Natural killer cell (primary cell): Measurements from ENCODE around the gene PPP4R1. TPM values are rescaled to one million over a fixed set of nuclear protein-coding genes. Genes with fewer than 3 reads are reported as not detected.

Experiments used
- ATAC-seq, 3 donors: fragments of 150-1000 bp in 2 of 3; fragments of 200-7000 bp in 1 of 3; cut with Tn5 transposase; 1 replicate in 1 of 3; 2 replicates in 2 of 3; pipeline ENCODE4 v1.10.0; 2021; ENCODE audit warnings: mild to moderate bottlenecking in 2 of 3, moderate library complexity in 2 of 3
- DNase-seq, 2 donors: peaks; one replicate each; pipeline versions ENCODE4 v3.0.0 to v3.0.0-alpha.2; 2013 to 2021; ENCODE audit warnings: mixed read lengths in 1 of 2
- H3K27ac ChIP-seq: one replicate; pipeline ENCODE4 v1.5.1; 2013; ENCODE audit warnings: mild to moderate bottlenecking, low read length
- H3K27me3 ChIP-seq: one replicate; pipeline ENCODE4 v1.6.1; 2013; ENCODE audit warnings: low read length; ENCODE audit not compliant: control insufficient read depth, insufficient read depth
- H3K36me3 ChIP-seq: one replicate; pipeline ENCODE4 v1.6.1; 2013; ENCODE audit warnings: low read length; ENCODE audit not compliant: control insufficient read depth, insufficient read depth
- H3K4me1 ChIP-seq: one replicate; pipeline ENCODE4 v1.6.1; 2013; ENCODE audit warnings: low read length; ENCODE audit not compliant: control insufficient read depth, insufficient read depth
- H3K4me3 ChIP-seq: one replicate; pipeline ENCODE4 v1.5.1; 2013; ENCODE audit warnings: low read length
- H3K9me3 ChIP-seq: one replicate; pipeline ENCODE4 v1.6.1; 2013; ENCODE audit warnings: low read length; ENCODE audit not compliant: control insufficient read depth, insufficient read depth
- H3K27ac Mint-ChIP-seq, 2 donors: one replicate each; pipeline ENCODE4 v1.8.0; 2022; ENCODE audit warnings: mild to moderate bottlenecking in 2 of 2, mixed read lengths in 2 of 2, moderate library complexity in 1 of 2
- H3K27me3 Mint-ChIP-seq, 2 donors: one replicate each; pipeline ENCODE4 v1.8.0; 2022; ENCODE audit warnings: low read depth in 2 of 2, mixed read lengths in 2 of 2
- H3K36me3 Mint-ChIP-seq: one replicate; pipeline ENCODE4 v1.8.0; 2022; ENCODE audit warnings: mixed read lengths
- H3K4me1 Mint-ChIP-seq, 2 donors: one replicate each; pipeline ENCODE4 v1.8.0; 2022; ENCODE audit warnings: mixed read lengths in 2 of 2
- H3K4me3 Mint-ChIP-seq: one replicate; pipeline ENCODE4 v1.8.0; 2022; ENCODE audit warnings: mild to moderate bottlenecking, moderate library complexity, mixed read lengths
- H3K9me3 Mint-ChIP-seq, 2 donors: one replicate each; pipeline ENCODE4 v1.8.0; 2022; ENCODE audit warnings: mixed read lengths in 2 of 2
- CTCF ChIP-seq: fragments of 200-600 bp; IDR thresholded peaks from one replicate; pipeline ENCODE4 v1.8.0; 2022; ENCODE audit warnings: antibody characterized with exemption
- WGBS: methylation state at CpG from one replicate; pipeline ENCODE4 v1.1.7; 2013; ENCODE audit warnings: missing lambda C conversion rate; ENCODE audit not compliant: insufficient coverage; 5-methylcytosine and 5-hydroxymethylcytosine counted together
- intact Hi-C: fragments of 100-400 bp; cut with micrococcal nuclease; formaldehyde crosslinking; loops from one replicate; pipeline ENCODE4 v1.14.2; 2022
- total RNA-seq, 4 donors: library from RNA; stranded (reverse); fragments of 120-200 nt in 1 of 4; gene quantifications; one replicate each; pipeline versions ENCODE4 v1.2.3 to v1.2.4, GENCODE V29; 2013 to 2022

PPP4R1 gene
- total RNA-seq, 3 donors from 2014 or later (not counting 1 experiment from before 2014, with no cell fraction given), result 60.5 to 108 (median 72.6) TPM

GRCh38 chr18:9613550-9614400 is 584 bp downstream of the PPP4R1 start:
- ATAC-seq (peak; percentile 31 to 35 (median 32)), DNase-seq (peak; percentile 44 to 63)
- Mint-ChIP-seq H3K4me3 (peak overlapping the region; percentile 96), H3K27me3 (no peaks in the 10 kb centered on the region), H3K9me3 (no peaks in the 10 kb centered on the region), H3K4me1 (peaks cover 45 to 46% of the 10 kb centered on the region in 2 donors), H3K36me3 (no peaks in the 10 kb centered on the region), H3K27ac (peak overlapping the region; percentile 90 to 91)
- TF ChIP-seq CTCF, result no peak
- intact Hi-C loops, result loop anchor here (2.0 to 10.0 kb wide), 3 partner anchors 59 to 301 kb away; partner anchors contain the start of genes RALBP1 and VAPA
- Histone ChIP-seq H3K27ac (peak overlapping the region; percentile 62), H3K36me3 (peaks cover 3% of the 10 kb centered on the region), H3K4me3 (peak overlapping the region; percentile 56), H3K27me3 (no peaks in the 10 kb centered on the region), H3K4me1 (peaks cover 10% of the 10 kb centered on the region), H3K9me3 (no peaks in the 10 kb centered on the region)
- WGBS, result under 1% methylated on average over 77 of the region's 78 CpGs

GRCh38 chr18:9612977-9613376 is 1.4 kb downstream of the PPP4R1 start:
- ATAC-seq, result no peak
- Histone ChIP-seq H3K9me3 (no peaks in the 10 kb centered on the region), H3K36me3 (peaks cover 3% of the 10 kb centered on the region), H3K27ac (no peak overlapping the region), H3K4me3 (no peak overlapping the region), H3K4me1 (peaks cover 10% of the 10 kb centered on the region), H3K27me3 (no peaks in the 10 kb centered on the region)
- TF ChIP-seq CTCF, result no peak
- peak overlapping the region; percentile 90 to 91 for H3K27ac Mint-ChIP-seq
- intact Hi-C loops, result loop anchor here (1.0 to 10.0 kb wide), 4 partner anchors 60 to 302 kb away; partner anchors contain the start of genes RALBP1 and VAPA
- 72% methylated on average over 2 of the region's 3 CpGs for WGBS
- H3K9me3 Mint-ChIP-seq, result no peaks in the 10 kb centered on the region
- H3K4me1 Mint-ChIP-seq, result peaks cover 53% of the 10 kb centered on the region in 2 donors
- DNase-seq, result peak in 1 of 2 donors; percentile 35
- peak overlapping the region; percentile 96 for H3K4me3 Mint-ChIP-seq
- no peaks in the 10 kb centered on the region for H3K27me3 Mint-ChIP-seq
- H3K36me3 Mint-ChIP-seq, result no peaks in the 10 kb centered on the region

- WGBS, result 91% methylated on average over 3 of the region's 3 CpGs
These were observed 2.0 kb downstream of the PPP4R1 start for GRCh38 chr18:9612215-9612830.

More at GRCh38 chr18:9612215-9612830, 2.0 kb downstream of the PPP4R1 start:
- peaks cover 53 to 54% of the 10 kb centered on the region in 2 donors for H3K4me1 Mint-ChIP-seq
- no peaks in the 10 kb centered on the region for H3K36me3 Mint-ChIP-seq
- Histone ChIP-seq H3K36me3 (peaks cover 3% of the 10 kb centered on the region), H3K4me1 (peaks cover 10% of the 10 kb centered on the region), H3K27ac (no peak overlapping the region), H3K27me3 (no peaks in the 10 kb centered on the region), H3K4me3 (no peak overlapping the region), H3K9me3 (no peaks in the 10 kb centered on the region)
- ATAC-seq (peak; percentile 49 to 60 (median 52)), DNase-seq (peak in 1 of 2 donors; percentile 73)
- peak; percentile 53 for TF ChIP-seq CTCF
- intact Hi-C loops, result loop anchor here (1.0 to 10.0 kb wide), 4 partner anchors 60 to 302 kb away; partner anchors contain the start of genes RALBP1 and VAPA
- no peaks in the 10 kb centered on the region for H3K27me3 Mint-ChIP-seq
- H3K9me3 Mint-ChIP-seq, result no peaks in the 10 kb centered on the region
- peak overlapping the region; percentile 96 for H3K4me3 Mint-ChIP-seq
- peak overlapping the region; percentile 90 to 91 for H3K27ac Mint-ChIP-seq
